Measurements from ENCODE around the gene HSD11B1.

The HSD11B1 gene

GRCh38 chr1:209691237-209691636 lies 13.4 kb upstream of the HSD11B1 start:
- no peaks in the 10 kb centered on the region for H3K27me3 ChIP-seq (ENCODE audit: low read length)
- H3K9ac ChIP-seq (ENCODE audit: low read length) = no peak overlapping the region
- H3K4me2 ChIP-seq (ENCODE audit: low read depth, low read length, poor library complexity, severe bottlenecking) = no peak overlapping the region
- no peaks in the 10 kb centered on the region for H3K79me2 ChIP-seq (ENCODE audit: insufficient read depth, low read length)
- TF ChIP-seq EZH2phosphoT487 (conservative IDR thresholded peaks at IDR 0.05; ENCODE audit: low read length) (no peak), CTCF (IDR thresholded peaks at IDR 0.05; ENCODE audit: insufficient read depth, low read length, poor library complexity, severe bottlenecking) (no peak)
- no peak overlapping the region for H3K27ac ChIP-seq (ENCODE audit: low read depth, low read length)
- no peak overlapping the region for H3K4me3 ChIP-seq (ENCODE audit: insufficient read depth, low read length, poor library complexity, severe bottlenecking)
- H2AFZ ChIP-seq (ENCODE audit: low read depth, low read length, severe bottlenecking) = no peak overlapping the region
- H4K20me1 ChIP-seq (ENCODE audit: low read depth, low read length) = no peaks in the 10 kb centered on the region
- no peaks in the 10 kb centered on the region for H3K9me2 ChIP-seq (replicated peaks; ENCODE audit: insufficient read depth, low read length)
- H3K36me3 ChIP-seq (ENCODE audit: low read length) = no peaks in the 10 kb centered on the region
- no peaks in the 10 kb centered on the region for H3K9me3 ChIP-seq (ENCODE audit: insufficient read depth, low read length)
- H3F3A ChIP-seq (ENCODE audit: insufficient read depth) = no peaks in the 10 kb centered on the region

- Histone ChIP-seq H3F3A (ENCODE audit: insufficient read depth) (no peaks in the 10 kb centered on the region), H3K27me3 (ENCODE audit: low read length) (no peaks in the 10 kb centered on the region), H4K20me1 (ENCODE audit: low read depth, low read length) (no peaks in the 10 kb centered on the region), H3K4me2 (ENCODE audit: low read depth, low read length, poor library complexity, severe bottlenecking) (no peak overlapping the region), H3K9me3 (ENCODE audit: insufficient read depth, low read length) (no peaks in the 10 kb centered on the region), H3K36me3 (ENCODE audit: low read length) (no peaks in the 10 kb centered on the region), H3K79me2 (ENCODE audit: insufficient read depth, low read length) (no peaks in the 10 kb centered on the region), H2AFZ (ENCODE audit: low read depth, low read length, severe bottlenecking) (no peak overlapping the region), H3K4me3 (ENCODE audit: insufficient read depth, low read length, poor library complexity, severe bottlenecking) (no peak overlapping the region), H3K9me2 (replicated peaks; ENCODE audit: insufficient read depth, low read length) (no peaks in the 10 kb centered on the region), H3K9ac (ENCODE audit: low read length) (no peak overlapping the region), H3K27ac (ENCODE audit: low read depth, low read length) (no peak overlapping the region)
- TF ChIP-seq CTCF (IDR thresholded peaks at IDR 0.05; ENCODE audit: insufficient read depth, low read length, poor library complexity, severe bottlenecking) (no peak), EZH2phosphoT487 (conservative IDR thresholded peaks at IDR 0.05; ENCODE audit: low read length) (no peak)
Observed at GRCh38 chr1:209692296-209692695, 12.3 kb upstream of the HSD11B1 start.

- no peaks in the 10 kb centered on the region for H3K36me3 ChIP-seq (ENCODE audit: low read length)
- no peaks in the 10 kb centered on the region for H3K79me2 ChIP-seq (ENCODE audit: insufficient read depth, low read length)
- H3K4me2 ChIP-seq (ENCODE audit: low read depth, low read length, poor library complexity, severe bottlenecking) = no peak overlapping the region
- H3K9me2 ChIP-seq (replicated peaks; ENCODE audit: insufficient read depth, low read length) = no peaks in the 10 kb centered on the region
- no peaks in the 10 kb centered on the region for H3F3A ChIP-seq (ENCODE audit: insufficient read depth)
- H2AFZ ChIP-seq (ENCODE audit: low read depth, low read length, severe bottlenecking) = no peak overlapping the region
- H3K9me3 ChIP-seq (ENCODE audit: insufficient read depth, low read length) = no peaks in the 10 kb centered on the region
- no peak overlapping the region for H3K4me3 ChIP-seq (ENCODE audit: insufficient read depth, low read length, poor library complexity, severe bottlenecking)
- no peaks in the 10 kb centered on the region for H3K27me3 ChIP-seq (ENCODE audit: low read length)
- no peaks in the 10 kb centered on the region for H4K20me1 ChIP-seq (ENCODE audit: low read depth, low read length)
- H3K27ac ChIP-seq (ENCODE audit: low read depth, low read length) = no peak overlapping the region
- TF ChIP-seq EZH2phosphoT487 (conservative IDR thresholded peaks at IDR 0.05; ENCODE audit: low read length) (no peak), CTCF (IDR thresholded peaks at IDR 0.05; ENCODE audit: insufficient read depth, low read length, poor library complexity, severe bottlenecking) (peak; percentile 85)
- no peak overlapping the region for H3K9ac ChIP-seq (ENCODE audit: low read length)
Observed at GRCh38 chr1:209692745-209693504, 11.7 kb upstream of the HSD11B1 start.

All from SU-DHL-6 (cell line).